OCI-LY7 (cell line): ENCODE results near the gene SLC12A3. TPM values are rescaled to one million over a fixed set of nuclear protein-coding genes. Genes with fewer than 3 reads are reported as not detected.

ENCODE experiments used
- BruUV-seq: library from RNA; stranded (reverse); fragments of 400-500 nt; replicated peaks from 2 replicates; lab custom pipeline; 2021; lab: Mats Ljungman, UMichigan
- CTCF ChIA-PET: fragments of 300-600 bp; sonication (Branson Sonifier 250); formaldehyde crosslinking; loops from one replicate; lab custom pipeline; 2022; ENCODE audit warnings: antibody characterized with exemption; ENCODE audit not compliant: unreplicated experiment; lab: Charles Lee
- POLR2A ChIA-PET: fragments of 300-600 bp; sonication (Branson Sonifier 250); formaldehyde crosslinking; loops from one replicate; lab custom pipeline; 2022; ENCODE audit warnings: antibody characterized with exemption; lab: Charles Lee
- DNase-seq: peaks from one replicate; pipeline ENCODE4 v3.0.0-alpha.2; 2015; ENCODE audit warnings: low spot score
- H2AFZ ChIP-seq: fragments of 200-600 bp; sonication (generic), shearing (Covaris generic); 2 replicates; pipeline ENCODE4 v1.6.1; 2014; ENCODE audit warnings: mild to moderate bottlenecking, antibody characterized with exemption, low read length, moderate library complexity
- H3K27ac ChIP-seq: fragments of 200-600 bp; sonication (generic); 2 replicates; pipeline ENCODE4 v1.5.1; 2014; ENCODE audit warnings: mixed run types, low read depth, mild to moderate bottlenecking, moderate library complexity, low read length, inconsistent platforms; ENCODE audit not compliant: poor library complexity, severe bottlenecking
- H3K36me3 ChIP-seq: fragments of 200-600 bp; sonication (generic); 2 replicates; pipeline ENCODE4 v1.6.1; 2014; ENCODE audit warnings: mild to moderate bottlenecking, antibody characterized with exemption, low read length, moderate library complexity, mixed read lengths; ENCODE audit not compliant: insufficient read depth
- H3K4me1 ChIP-seq: fragments of 200-600 bp; sonication (generic); 2 replicates; pipeline ENCODE4 v1.5.1; 2014; ENCODE audit warnings: mild to moderate bottlenecking, low read length; ENCODE audit not compliant: insufficient read depth, poor library complexity, severe bottlenecking
- H3K4me2 ChIP-seq: fragments of 200-600 bp; sonication (generic); 2 replicates; pipeline ENCODE4 v1.6.1; 2014; ENCODE audit warnings: mild to moderate bottlenecking, low read length
- H3K4me3 ChIP-seq: fragments of 200-600 bp; sonication (generic); 2 replicates; pipeline ENCODE4 v1.5.1; 2014; ENCODE audit warnings: mild to moderate bottlenecking, low read depth, low read length; ENCODE audit not compliant: poor library complexity, severe bottlenecking
- H3K79me2 ChIP-seq: fragments of 200-600 bp; sonication (generic); 2 replicates; pipeline ENCODE4 v1.6.1; 2016; ENCODE audit warnings: low read depth, mild to moderate bottlenecking, low read length, moderate library complexity, mixed read lengths; ENCODE audit not compliant: insufficient read depth
- H3K9me2 ChIP-seq: fragments of 200-600 bp; sonication (generic); 2 replicates; pipeline ENCODE4 v1.6.1; 2016; ENCODE audit warnings: mild to moderate bottlenecking, low read length, mixed read lengths; ENCODE audit not compliant: insufficient read depth
- H3K9me3 ChIP-seq: fragments of 200-600 bp; sonication (generic); 2 replicates; pipeline ENCODE4 v1.6.1; 2014; ENCODE audit warnings: mild to moderate bottlenecking, mixed run types, low read length, mixed read lengths
- H4K20me1 ChIP-seq: fragments of 200-600 bp; sonication (generic); 2 replicates; pipeline ENCODE4 v1.6.1; 2014; ENCODE audit warnings: mild to moderate bottlenecking, antibody characterized with exemption, low read length, moderate library complexity, mixed read lengths; ENCODE audit not compliant: insufficient read depth
- CTCF ChIP-seq: fragments of 200-600 bp; sonication (generic); conservative IDR thresholded peaks from 2 replicates; pipeline ENCODE4 v1.5.1; 2014; ENCODE audit warnings: mild to moderate bottlenecking, antibody characterized with exemption, low read length, moderate library complexity, mixed read lengths
- EZH2phosphoT487 ChIP-seq: fragments of 200-600 bp; sonication (generic); IDR thresholded peaks from 2 replicates; pipeline ENCODE4 v1.6.1; 2018; ENCODE audit warnings: low read depth, borderline replicate concordance, mild to moderate bottlenecking, mixed run types, antibody characterized with exemption, low read length, moderate library complexity, mixed read lengths
- intact Hi-C: fragments of 100-400 bp; cut with micrococcal nuclease; formaldehyde crosslinking; loops from one replicate; pipeline ENCODE4 v1.10.0; 2022; ENCODE audit not compliant: unreplicated experiment
- total RNA-seq, 2 experiments: library from RNA; depleted of rRNA in 1 of 2; stranded (reverse); fragments of >200 nt in 1 of 2; shearing (Covaris generic) in 1 of 2; gene quantifications; 2 replicates each; pipeline ENCODE4 v1.2.3, GENCODE V29; 2014 to 2022

SLC12A3 gene
- total RNA-seq, 2 experiments from 2014 or later, result 0.25 to 0.88 TPM

GRCh38 chr16:56842133-56842532 lies 22.9 kb upstream of the SLC12A3 start:
- POLR2A ChIA-PET, result no interaction called here

GRCh38 chr16:56844056-56844455 lies 21.0 kb upstream of the SLC12A3 start:
- Histone ChIP-seq H3K4me3 (no peak overlapping the region), H3K79me2 (no peaks in the 10 kb centered on the region), H2AFZ (no peak overlapping the region), H3K9me3 (peaks cover 5% of the 10 kb centered on the region; the same call in 1 of the 2 replicates), H3K4me2 (no peak overlapping the region), H3K27ac (no peak overlapping the region), H3K4me1 (peaks cover 23% of the 10 kb centered on the region), H3K9me2 (no peaks in the 10 kb centered on the region), H3K36me3 (peaks cover 78% of the 10 kb centered on the region), H4K20me1 (no peaks in the 10 kb centered on the region)
- no TSS peak for BruUV-seq
- TF ChIP-seq EZH2phosphoT487 (no peak), CTCF (no peak)
- ChIA-PET POLR2A (interaction anchor here (1.1 kb wide), 1 partner anchor 15 kb away, joined by 5 read pairs; no protein-coding TSS in a partner anchor), CTCF (no interaction called here)
- DNase-seq, result no peak
- intact Hi-C loops, result no loop called here

More at GRCh38 chr16:56842133-56842532, 22.9 kb upstream of the SLC12A3 start:
- Histone ChIP-seq H4K20me1 (no peaks in the 10 kb centered on the region), H3K4me2 (no peak overlapping the region), H3K36me3 (peaks cover 85% of the 10 kb centered on the region), H3K27ac (no peak overlapping the region), H3K4me3 (no peak overlapping the region), H3K4me1 (peaks cover 5% of the 10 kb centered on the region), H3K9me2 (no peaks in the 10 kb centered on the region), H3K9me3 (no peaks in the 10 kb centered on the region), H3K79me2 (no peaks in the 10 kb centered on the region), H2AFZ (no peak overlapping the region)
- BruUV-seq, result no TSS peak
- DNase-seq, result no peak
- TF ChIP-seq EZH2phosphoT487 (no peak), CTCF (0 out of 2 replicates have a peak, but pooled peaks have one; percentile 19)
- intact Hi-C loops, result no loop called here
- CTCF ChIA-PET, result no interaction called here

- H3K9me3 ChIP-seq, result peaks cover 5% of the 10 kb centered on the region; the same call in 1 of the 2 replicates
- ChIA-PET CTCF (no interaction called here), POLR2A (interaction anchor here (0.6 to 2.4 kb wide), 7 partner anchors 12 to 315 kb away, joined by 3 to 9 read pairs (median 4); no protein-coding TSS in a partner anchor)
- BruUV-seq, result no TSS peak
- no peaks in the 10 kb centered on the region for H3K79me2 ChIP-seq
- H3K36me3 ChIP-seq, result peaks cover 49% of the 10 kb centered on the region
- peaks cover 43% of the 10 kb centered on the region for H3K4me1 ChIP-seq
- TF ChIP-seq EZH2phosphoT487 (no peak), CTCF (no peak)
- H4K20me1 ChIP-seq, result no peaks in the 10 kb centered on the region
- peak overlapping the region; percentile 35 for H3K4me2 ChIP-seq
- DNase-seq, result peak; percentile 53
- H3K9me2 ChIP-seq, result no peaks in the 10 kb centered on the region
- intact Hi-C loops, result no loop called here
- H3K4me3 ChIP-seq, result no peak overlapping the region
- H2AFZ ChIP-seq, result no peak overlapping the region
- H3K27ac ChIP-seq, result peak overlapping the region; percentile 27
Observed at GRCh38 chr16:56847173-56847910, 17.7 kb upstream of the SLC12A3 start.
